OCI-LY7 (cell line): ENCODE results near the gene BHLHE40.

Experiments used
- EZH2phosphoT487 ChIP-seq: fragments of 200-600 bp; sonication (generic); IDR thresholded peaks from 2 replicates; pipeline ENCODE4 v1.6.1; 2018; ENCODE audit warnings: low read depth, borderline replicate concordance, mild to moderate bottlenecking, mixed run types, antibody characterized with exemption, low read length, moderate library complexity, mixed read lengths
- TF ChIP-seq, protein P1 (sequence below): fragments of 200-600 bp; sonication (generic); conservative IDR thresholded peaks from 2 replicates; pipeline ENCODE4 v1.5.1; 2014; ENCODE audit warnings: mild to moderate bottlenecking, antibody characterized with exemption, low read length, moderate library complexity, mixed read lengths

DNA sequence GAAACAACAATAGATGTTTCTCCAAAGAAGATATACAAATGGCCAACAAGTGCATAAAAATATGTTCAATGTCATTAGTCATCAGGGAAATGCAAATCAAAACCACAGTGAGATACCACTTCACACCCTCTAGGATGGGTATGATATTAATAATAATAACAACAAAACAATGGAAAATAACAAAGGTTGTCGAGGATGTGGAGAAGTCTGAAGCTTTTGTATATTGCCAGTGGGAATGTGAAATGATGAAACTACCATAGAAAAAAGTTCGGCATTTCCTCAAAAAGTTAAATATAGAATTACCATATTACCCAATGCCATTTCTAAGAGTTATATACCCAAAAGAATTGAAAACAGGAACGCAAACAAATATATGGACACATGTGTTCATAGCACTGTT lies 10.8 kb downstream of the BHLHE40 start:
- TF ChIP-seq, protein P1, sequence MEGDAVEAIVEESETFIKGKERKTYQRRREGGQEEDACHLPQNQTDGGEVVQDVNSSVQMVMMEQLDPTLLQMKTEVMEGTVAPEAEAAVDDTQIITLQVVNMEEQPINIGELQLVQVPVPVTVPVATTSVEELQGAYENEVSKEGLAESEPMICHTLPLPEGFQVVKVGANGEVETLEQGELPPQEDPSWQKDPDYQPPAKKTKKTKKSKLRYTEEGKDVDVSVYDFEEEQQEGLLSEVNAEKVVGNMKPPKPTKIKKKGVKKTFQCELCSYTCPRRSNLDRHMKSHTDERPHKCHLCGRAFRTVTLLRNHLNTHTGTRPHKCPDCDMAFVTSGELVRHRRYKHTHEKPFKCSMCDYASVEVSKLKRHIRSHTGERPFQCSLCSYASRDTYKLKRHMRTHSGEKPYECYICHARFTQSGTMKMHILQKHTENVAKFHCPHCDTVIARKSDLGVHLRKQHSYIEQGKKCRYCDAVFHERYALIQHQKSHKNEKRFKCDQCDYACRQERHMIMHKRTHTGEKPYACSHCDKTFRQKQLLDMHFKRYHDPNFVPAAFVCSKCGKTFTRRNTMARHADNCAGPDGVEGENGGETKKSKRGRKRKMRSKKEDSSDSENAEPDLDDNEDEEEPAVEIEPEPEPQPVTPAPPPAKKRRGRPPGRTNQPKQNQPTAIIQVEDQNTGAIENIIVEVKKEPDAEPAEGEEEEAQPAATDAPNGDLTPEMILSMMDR, result no peak
- no peak for TF ChIP-seq EZH2phosphoT487
